ENCODE measurements around the gene PP2D1.
A peak's percentile ranks its signal among the peaks of the same experiment; 100 is the strongest.
"Not testable (repeated sequence)": the region's sequence is repeated elsewhere in the genome, so short reads cannot be mapped to it uniquely, and the experiment has no call there.

The PP2D1 gene

GRCh38 chr3:19967208-19967607 is 44.9 kb downstream of the PP2D1 start:
- no peak for DNase-seq

GRCh38 chr3:19961960-19962359 is 50.1 kb downstream of the PP2D1 start:
- DNase-seq: no peak

GRCh38 chr3:19960696-19961095 is 51.4 kb downstream of the PP2D1 start:
- no peak for DNase-seq

GRCh38 chr3:19959505-19959904 is 52.6 kb downstream of the PP2D1 start:
- DNase-seq: no peak

- DNase-seq: not testable (repeated sequence)
Observed at GRCh38 chr3:19957354-19957753, 54.7 kb downstream of the PP2D1 start.

GRCh38 chr3:19954676-19955075 is 57.4 kb downstream of the PP2D1 start:
- DNase-seq: no peak

- no peak for DNase-seq
Observed at GRCh38 chr3:19950316-19950715, 61.7 kb downstream of the PP2D1 start.

- no peak for DNase-seq
Observed at GRCh38 chr3:19948226-19948591, 63.9 kb downstream of the PP2D1 start.

- DNase-seq: no peak
Observed at GRCh38 chr3:19947549-19948225, 64.4 kb downstream of the PP2D1 start.

GRCh38 chr3:19946832-19947548 is 65.1 kb downstream of the PP2D1 start, which contains the start of gene RAB5A:
Gene RAB5A (plus strand): TSS chr3:19947097. CDS start chr3:19950899, 3,802 bp downstream.
- peak; percentile 97 for DNase-seq

GRCh38 chr3:19945969-19946831 is 65.9 kb downstream of the PP2D1 start:
- DNase-seq: no peak

GRCh38 chr3:19945534-19945933 is 66.5 kb downstream of the PP2D1 start:
- no peak for DNase-seq

GRCh38 chr3:19940643-19941042 is 71.4 kb downstream of the PP2D1 start:
- no peak for DNase-seq

GRCh38 chr3:19938295-19938627 is 73.8 kb downstream of the PP2D1 start:
- no peak for DNase-seq

GRCh38 chr3:19937459-19938294 is 74.4 kb downstream of the PP2D1 start:
- no peak for DNase-seq
